ENCODE results near the gene GPATCH2. TPM values are rescaled to one million over a fixed set of nuclear protein-coding genes. Genes with fewer than 3 reads are reported as not detected.

The GPATCH2 gene
- total RNA-seq, 4 donors from 2014 or later, result 10.4 to 22.7 (median 12.1) TPM

GRCh38 chr1:217617126-217617525 is 13.8 kb downstream of the GPATCH2 start:
- DNase-seq (ENCODE audit: low spot score) (no peak), ATAC-seq (ENCODE audit: low FRiP score) (no peak)
- no peak for TF ChIP-seq CTCF (IDR thresholded peaks at IDR 0.05)

GRCh38 chr1:217614200-217614712 is 16.6 kb downstream of the GPATCH2 start:
- DNase-seq (ENCODE audit: low spot score), result no peak
- ATAC-seq (ENCODE audit: low FRiP score), result no peak
- TF ChIP-seq CTCF (IDR thresholded peaks at IDR 0.05), result no peak

GRCh38 chr1:217605390-217605789 is 25.5 kb downstream of the GPATCH2 start:
- no peak for ATAC-seq (ENCODE audit: low FRiP score)
- DNase-seq (ENCODE audit: low spot score), result no peak
- TF ChIP-seq CTCF (IDR thresholded peaks at IDR 0.05), result no peak

GRCh38 chr1:217602380-217602779 is 28.5 kb downstream of the GPATCH2 start:
- no peak for ATAC-seq (ENCODE audit: low FRiP score)
- no peak for DNase-seq (ENCODE audit: low spot score)
- no peak for TF ChIP-seq CTCF (IDR thresholded peaks at IDR 0.05)

GRCh38 chr1:217599154-217599553 is 31.7 kb downstream of the GPATCH2 start:
- no peak for DNase-seq (ENCODE audit: low spot score)

GRCh38 chr1:217590598-217590997 is 40.3 kb downstream of the GPATCH2 start:
- no peak for ATAC-seq (ENCODE audit: low FRiP score)
- TF ChIP-seq CTCF (IDR thresholded peaks at IDR 0.05), result no peak

More at GRCh38 chr1:217599154-217599553, 31.7 kb downstream of the GPATCH2 start:
- TF ChIP-seq CTCF (IDR thresholded peaks at IDR 0.05), result no peak
- no peak for ATAC-seq (ENCODE audit: low FRiP score)

GRCh38 chr1:217586586-217586985 is 44.3 kb downstream of the GPATCH2 start:
- DNase-seq (ENCODE audit: low spot score), result no peak
- no peak for TF ChIP-seq CTCF (IDR thresholded peaks at IDR 0.05)
- no peak for ATAC-seq (ENCODE audit: low FRiP score)

More at GRCh38 chr1:217590598-217590997, 40.3 kb downstream of the GPATCH2 start:
- DNase-seq (ENCODE audit: low spot score), result no peak

Data from omental fat pad (tissue), 4 donors.